GM21737 (cell line): ENCODE measurements around the gene PTPRJ.

Experiments used
- ATAC-seq: cut with Tn5 transposase; IDR thresholded peaks from one replicate; pipeline ENCODE4 v1.9.1; 2021; ENCODE audit warnings: mild to moderate bottlenecking, moderate library complexity; ENCODE audit not compliant: unreplicated experiment

The PTPRJ gene

DNA sequence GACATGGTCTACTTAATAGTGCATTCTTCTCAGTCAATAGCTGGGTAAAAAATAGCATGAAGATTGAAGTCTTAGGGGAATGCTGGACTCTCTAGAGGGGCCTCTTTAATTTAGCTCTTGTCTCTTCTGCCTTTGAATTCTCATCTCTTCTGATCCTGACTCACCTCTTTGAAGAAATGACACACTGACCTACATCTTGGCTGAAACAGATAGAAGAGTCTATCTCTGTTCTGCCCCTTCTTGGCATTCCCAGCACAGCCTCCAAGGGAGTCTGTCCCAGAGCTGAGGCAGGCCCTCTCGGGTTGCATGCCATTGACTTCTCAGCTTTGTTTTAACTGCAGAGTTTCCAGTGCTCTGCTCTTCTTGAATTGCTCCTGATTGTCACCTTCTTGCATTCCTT is 55.7 kb downstream of the PTPRJ start:
- no peak for ATAC-seq

DNA sequence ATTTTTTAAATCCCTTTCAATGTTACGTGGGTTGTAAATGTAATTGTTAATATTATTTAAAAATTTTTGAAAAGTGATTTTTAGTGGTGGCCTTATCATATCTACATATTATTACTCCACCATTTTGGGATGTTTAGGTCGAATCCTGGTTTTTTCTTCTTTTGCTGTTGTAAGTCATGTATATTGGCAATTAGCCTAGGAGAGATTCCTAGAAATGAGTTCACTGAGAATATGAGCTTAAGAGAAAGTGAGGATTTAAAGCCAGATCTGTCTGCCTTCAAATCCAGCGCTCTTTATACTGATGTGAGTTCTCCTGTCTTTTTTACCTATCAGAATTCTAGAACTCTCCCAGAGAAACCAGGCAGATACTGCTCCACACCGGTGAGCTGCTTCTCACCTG is 56.1 kb downstream of the PTPRJ start:
- no peak for ATAC-seq

DNA sequence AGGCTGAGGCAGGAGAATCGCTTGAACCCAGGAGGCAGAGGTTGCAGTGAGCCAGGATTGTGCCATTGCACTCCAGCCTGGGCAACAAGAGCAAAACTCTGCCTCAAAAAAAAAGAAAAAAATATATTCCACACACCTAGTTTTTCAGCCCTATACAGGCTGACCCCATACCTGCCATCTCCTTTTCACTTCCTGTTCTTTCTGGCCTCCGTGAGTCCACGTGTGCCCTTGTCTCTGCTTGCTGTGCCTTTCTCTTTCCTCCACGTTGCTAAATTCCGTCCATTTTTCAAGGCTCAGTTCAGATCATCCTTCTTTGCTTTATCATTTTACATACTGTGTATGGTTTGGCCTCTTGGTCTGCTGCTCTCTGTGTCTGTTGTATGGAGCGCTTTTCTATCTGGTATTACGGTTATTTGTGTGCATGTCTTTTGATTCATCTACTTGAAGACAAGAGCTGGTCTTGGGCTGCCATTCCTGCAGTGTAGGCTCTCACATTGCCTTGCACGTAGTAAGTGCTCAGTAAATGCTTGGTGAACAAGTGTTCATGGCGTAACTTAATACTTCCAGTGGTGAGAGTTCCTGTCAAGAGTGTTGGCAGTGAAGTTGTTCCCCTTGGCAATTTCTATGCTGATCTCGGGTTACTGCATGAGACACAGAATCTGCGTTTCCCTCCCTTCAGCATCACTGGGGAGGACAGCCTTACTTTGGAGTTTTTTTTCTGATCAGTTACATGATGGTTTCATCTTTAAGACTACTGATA is 57.5 kb downstream of the PTPRJ start:
- ATAC-seq, result no peak

DNA sequence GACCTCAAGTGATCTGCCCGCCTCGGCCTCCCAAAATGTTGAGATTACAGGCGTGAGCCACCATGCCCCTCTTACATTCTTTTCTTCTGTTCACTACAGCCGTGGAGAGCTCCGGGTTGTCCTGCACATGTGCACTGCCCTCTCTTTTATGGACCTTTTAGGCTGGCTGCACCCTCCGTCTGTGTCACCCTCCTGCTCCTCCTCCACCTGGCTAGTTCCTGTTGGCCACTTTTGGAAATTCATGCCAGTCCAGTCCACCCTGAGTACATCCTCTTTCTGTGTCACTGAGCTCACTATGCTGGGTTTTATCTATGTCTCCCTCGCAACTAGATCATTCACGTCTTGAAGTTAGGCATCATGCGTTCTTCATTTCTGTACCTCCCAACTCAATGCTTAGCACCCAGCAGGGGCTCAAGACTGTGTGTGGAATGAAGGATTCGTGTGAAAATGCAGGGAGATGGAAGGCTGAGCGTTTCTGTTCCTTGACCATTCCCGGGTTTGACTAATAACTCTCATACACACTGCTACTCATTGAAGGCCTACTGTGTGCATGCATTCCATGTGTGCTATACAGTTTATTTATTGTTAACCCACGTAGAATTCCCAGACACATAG is 60.6 kb downstream of the PTPRJ start:
- no peak for ATAC-seq

DNA sequence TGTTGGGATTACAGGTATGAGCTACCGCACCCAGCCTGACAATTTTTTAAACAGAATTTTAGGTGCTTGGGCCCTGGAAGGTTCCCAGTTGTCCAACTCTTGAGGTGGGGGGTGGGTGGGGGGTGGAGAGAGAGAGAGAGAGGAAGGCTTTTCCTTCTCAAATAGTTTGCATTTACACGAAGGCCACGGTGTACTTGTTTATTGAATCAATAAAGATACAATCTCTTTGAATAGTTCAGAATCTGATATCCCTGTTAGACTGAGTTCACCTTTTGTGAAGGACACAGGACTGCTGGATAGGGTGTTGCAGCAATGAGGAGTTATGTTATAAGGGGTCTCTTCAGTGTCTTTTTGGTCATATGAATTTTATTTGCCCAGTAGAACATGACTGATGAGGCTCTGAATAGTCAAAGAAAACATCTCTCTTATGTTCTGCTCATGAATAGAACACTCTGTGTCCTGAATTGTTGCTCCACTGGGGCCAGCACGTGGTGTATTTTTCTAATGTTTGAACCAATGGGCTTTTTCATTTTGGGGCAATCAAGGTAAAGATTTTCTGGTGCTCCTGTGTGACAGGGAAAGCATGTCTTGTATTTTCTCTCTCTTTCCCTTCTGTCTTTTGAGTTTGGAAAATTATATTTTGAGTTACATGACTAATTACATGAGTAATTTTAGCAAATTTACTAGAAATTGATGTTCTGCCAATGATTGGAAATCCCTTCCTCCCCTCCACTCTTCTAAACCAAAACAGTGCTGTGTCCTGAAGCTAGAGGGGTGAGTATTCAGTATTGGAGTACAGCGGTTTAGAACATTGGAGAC is 61.7 kb downstream of the PTPRJ start:
- no peak for ATAC-seq

DNA sequence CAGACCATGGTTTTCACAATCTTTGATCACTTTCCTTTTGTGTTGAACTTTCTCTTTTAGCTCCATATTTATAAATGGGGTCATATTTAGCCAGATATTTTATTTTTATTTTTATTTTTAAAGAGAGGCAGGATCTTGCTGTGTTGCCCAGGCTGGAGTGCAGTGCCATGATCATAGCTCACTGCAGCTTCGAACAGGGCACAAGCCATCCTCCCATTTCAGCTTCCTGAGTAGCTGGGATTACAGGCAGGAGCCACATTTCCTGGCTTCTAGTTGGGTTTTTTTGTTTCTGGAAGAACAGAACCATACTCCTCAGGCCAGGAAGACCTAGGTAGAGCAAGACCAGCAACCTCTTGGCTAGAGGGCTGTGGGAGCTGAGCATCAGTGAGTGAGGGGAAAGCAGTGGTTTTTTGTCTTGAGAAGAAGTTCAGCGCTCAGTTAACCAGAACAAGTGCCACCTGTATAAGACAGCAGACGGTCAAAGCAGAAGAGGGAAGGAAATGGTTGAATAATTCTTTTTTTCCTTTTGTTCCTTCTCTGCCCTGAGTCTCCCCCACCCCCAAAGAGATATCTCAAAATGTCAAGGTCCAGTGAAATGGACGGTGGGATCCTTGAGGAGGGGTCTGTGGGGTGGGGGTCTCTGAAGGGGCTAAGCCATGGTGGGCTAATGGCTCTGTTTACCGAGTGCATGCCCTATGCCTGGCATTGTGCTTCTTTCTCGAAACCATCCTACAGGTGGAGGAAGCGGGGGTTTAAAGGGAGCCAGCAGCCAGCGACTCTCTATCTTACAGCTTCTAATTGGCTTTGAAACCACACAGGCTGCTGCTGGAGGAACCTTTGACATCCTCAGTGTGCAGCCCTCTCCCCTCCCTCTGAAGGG is 63.0 kb downstream of the PTPRJ start:
- no peak for ATAC-seq

DNA sequence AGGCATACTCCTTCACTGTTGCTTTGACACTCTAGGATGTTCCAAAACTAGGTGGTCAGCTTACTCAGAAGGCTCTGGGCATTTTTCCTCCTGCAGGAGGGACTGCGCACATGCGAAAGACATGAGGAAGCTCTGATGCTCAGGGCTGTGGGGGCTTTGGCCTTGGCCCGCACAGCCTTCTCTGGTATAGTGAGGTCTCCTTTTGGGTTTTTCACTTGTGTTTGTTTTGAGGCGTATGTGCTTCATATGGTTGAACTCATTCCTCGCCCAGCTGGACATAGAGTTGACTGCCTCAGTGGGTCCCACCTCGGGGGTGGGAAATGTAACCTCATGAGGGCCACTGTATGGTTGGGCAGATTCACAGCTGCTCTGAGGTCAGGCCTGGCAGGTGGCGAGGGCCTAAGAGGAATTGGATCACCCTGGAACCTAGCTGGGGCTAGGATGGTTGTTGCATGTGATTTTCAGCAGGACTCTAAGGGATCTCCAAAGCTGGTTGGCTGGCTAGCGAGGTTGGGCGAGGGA is 63.7 kb downstream of the PTPRJ start:
- ATAC-seq, result no peak

DNA sequence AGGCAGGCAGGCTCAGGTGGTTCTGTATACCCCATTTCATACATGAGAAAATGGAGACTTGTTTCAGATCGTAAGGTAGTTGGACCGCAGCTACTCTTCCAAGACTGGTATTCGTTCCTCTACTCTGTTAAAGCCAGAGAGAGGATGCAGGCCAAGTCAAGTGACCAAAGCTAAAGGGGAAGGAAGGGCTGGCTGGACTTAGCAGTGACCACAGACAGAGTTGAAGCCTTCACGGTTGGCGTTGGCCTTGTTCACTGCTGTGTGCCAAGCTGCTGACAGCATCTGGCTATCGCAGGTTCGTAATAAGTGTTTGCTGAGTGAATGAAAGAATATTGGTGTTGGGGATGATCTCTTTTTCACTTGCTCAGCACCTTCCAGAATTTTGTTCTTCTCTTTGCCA is 64.2 kb downstream of the PTPRJ start:
- ATAC-seq, result no peak

DNA sequence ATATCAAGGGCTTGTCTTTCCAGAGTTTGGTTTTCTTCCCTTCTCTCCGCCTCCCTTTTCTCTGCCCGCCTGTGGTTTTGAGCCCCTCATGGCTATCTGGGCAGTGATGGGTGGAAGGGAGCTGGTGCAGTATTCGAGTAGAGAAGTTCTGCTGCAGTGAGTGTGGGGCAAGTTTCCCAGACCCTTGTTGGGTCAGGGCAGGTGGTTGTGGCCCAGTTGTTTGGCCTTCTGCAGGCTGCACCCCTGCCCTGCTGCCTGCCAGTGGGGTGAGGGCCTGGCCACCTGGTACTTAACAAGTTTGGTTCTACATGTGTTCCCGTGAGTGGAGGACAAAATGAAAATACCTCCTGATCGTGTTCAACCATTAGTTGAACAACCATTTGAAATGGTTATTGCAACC is 65.2 kb downstream of the PTPRJ start:
- no peak for ATAC-seq

DNA sequence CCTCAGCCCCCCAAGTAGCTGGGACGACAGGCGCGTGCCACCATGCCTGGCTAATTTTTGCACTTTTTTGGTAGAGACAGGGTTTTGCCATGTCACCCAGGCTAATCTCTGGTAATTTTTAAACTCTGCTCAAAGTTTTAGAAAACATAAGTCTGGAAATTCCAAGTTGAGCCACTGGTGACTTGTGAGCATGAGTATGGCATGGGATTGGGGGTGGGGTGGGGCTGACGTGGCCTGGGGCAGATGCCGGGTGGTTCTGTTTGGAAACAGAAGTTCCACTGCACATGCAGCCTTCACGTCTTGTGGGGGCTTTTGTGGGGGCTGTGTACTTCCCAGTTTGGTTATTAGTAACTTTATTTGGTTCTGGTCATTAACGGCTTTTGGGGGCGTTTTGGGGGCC is 67.3 kb downstream of the PTPRJ start:
- no peak for ATAC-seq

DNA sequence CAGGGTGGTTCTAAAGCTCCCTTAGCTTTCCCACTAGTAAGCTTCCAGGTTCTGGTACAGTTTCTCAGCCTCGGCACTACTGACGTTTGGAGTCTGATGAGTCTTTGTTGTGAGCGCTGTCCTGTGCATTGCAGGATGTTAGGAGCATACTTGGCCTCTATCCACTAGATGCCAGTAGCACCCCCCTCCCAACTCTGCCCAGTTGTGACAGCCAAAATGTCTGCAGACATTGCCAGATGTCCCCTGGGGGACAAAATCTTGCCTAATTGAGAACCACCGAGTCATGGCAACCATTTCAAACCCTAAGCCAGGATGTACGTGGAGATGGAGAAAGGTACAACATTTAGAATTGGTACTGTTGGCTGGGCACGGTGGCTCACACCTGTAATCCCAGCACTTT is 68.7 kb downstream of the PTPRJ start:
- no peak for ATAC-seq

DNA sequence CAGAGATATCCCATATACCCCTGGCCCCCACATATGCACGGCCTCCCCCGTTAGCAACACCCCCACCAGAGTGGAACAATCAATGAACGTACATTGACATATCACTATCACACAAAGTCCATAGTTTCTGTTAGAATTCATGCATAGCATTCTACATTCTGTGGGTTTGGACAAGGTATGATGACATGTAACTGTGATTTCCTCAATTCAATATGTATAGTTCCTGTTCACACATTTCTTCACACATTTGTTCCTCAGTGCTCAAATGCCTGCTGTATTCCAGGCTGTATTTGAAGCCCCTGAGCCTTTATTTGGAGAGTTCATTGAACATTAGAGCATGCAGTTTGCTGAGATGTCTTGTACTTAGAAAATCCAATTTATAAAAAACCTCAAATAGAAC is 69.9 kb downstream of the PTPRJ start:
- no peak for ATAC-seq

DNA sequence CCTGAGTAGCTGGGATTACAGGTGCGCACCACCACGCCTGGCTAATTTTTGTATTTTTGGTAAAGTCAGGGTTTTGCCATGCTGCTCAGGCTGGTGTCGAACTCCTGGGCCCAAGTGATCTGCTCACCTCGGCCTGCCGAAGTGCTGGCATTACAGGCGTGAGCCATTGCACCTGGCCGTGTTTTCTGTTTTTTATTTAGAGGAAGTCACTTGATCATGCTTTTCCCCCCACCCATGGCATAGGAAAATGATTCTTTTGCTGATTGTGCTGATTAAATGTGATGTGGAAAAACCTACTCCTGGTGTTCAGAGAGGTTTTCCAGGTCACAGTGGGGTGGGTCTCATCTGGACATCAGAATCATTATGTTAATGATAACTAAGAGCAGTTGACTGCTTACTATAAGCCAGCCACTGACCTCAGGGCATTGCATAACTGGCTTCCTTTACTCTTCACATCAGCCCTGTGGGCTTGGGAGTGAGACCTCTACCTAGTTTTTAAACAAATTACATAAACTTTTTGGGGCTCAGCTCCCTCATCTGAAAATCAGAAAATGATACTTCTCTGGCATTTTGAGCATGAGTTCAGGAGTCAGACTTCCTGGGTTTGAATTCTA is 71.0 kb downstream of the PTPRJ start:
- ATAC-seq, result no peak

DNA sequence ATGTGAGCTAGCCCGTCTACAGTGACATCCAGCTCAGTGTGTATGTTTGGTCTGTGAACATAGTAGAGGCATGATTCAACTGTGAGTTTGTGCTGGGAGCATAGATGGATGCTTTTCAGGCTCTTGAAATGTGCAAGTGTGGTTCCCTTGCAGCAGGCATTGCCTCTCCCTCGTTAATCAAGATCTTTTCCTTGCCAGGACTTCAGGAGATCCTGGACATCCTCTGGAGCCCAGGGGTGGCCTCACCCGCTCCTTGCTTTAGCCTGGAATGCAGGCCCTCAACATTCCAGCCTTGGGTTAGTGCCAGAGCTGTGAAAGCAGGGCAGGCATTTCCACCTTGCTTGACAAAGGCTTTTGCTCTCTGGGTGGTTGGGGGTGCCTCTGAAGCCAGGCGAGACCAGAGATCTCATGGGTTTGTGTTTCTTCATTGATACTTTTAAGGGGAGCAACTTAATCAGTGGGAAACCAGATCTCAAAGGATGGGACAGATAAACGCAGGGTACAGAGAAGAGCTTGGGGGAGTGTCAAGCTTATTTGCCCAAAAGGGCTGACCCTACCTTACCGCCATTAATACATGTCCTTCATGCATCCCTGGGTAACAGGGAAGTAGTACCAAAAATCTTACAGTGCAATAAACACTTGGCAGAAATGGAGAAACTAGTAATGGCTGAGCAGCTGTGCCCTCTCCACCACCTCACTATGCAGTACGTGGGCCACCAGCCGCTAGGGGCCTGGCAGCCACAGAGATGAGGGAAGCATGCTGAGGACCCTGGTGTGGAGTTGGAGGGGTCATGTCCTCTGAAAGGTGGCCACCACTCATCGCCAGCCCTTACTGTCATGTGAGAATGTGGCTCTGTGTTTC is 72.1 kb downstream of the PTPRJ start:
- ATAC-seq, result no peak

DNA sequence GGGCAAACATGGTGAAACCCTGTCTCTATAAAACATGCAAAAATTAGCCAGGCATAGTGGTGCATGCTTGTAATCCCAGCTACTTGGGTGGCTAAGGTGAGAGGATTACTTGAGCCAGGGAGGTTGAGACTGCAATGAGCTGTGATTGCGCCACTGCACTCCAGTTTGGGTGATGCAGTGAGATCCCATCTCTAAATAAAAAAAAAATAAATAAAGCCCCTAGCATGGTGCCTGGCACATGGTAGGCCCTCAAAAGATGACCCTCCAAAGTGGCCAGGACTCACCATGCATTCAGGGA is 74.6 kb downstream of the PTPRJ start:
- no peak for ATAC-seq

DNA sequence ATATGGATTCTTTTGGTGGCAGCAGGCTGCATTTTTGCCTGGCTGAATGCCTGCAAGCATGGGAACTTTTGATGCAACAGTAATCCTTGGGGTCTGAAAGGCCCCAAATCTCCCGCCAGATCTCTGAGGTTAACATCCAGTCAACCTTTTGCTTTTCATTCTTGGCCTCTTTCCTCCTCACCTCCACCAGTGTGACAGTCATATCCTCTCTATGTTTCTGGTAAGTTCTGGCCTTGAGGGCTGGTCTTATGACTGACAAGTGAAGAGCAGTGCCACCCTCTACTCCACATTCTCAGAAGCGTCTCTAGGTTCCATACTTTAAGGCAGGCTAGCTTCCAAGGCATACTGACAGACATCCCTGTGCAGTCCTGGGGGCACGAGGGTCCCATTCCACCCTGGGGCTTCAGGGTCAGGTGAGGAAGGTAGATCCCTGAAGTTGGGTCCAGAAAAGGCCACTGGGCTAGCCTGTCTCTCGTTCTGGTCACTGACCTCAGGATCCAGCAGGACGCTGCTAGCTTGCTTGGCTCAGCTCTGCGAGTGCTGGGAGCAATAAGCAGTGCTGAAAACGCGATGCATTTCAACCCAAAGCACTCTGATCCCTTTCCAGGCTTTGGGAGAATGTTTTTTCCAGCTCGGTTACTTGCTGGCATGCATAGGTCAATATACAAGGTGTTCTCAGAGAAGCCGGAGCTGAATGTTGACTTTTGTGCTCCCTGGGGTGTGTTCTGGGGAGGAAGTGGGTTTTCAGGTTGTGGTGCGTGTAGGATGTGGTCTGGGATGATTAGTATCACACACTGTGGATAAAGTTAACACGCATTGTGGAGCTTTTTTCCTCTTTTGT is 75.2 kb downstream of the PTPRJ start:
- no peak for ATAC-seq

DNA sequence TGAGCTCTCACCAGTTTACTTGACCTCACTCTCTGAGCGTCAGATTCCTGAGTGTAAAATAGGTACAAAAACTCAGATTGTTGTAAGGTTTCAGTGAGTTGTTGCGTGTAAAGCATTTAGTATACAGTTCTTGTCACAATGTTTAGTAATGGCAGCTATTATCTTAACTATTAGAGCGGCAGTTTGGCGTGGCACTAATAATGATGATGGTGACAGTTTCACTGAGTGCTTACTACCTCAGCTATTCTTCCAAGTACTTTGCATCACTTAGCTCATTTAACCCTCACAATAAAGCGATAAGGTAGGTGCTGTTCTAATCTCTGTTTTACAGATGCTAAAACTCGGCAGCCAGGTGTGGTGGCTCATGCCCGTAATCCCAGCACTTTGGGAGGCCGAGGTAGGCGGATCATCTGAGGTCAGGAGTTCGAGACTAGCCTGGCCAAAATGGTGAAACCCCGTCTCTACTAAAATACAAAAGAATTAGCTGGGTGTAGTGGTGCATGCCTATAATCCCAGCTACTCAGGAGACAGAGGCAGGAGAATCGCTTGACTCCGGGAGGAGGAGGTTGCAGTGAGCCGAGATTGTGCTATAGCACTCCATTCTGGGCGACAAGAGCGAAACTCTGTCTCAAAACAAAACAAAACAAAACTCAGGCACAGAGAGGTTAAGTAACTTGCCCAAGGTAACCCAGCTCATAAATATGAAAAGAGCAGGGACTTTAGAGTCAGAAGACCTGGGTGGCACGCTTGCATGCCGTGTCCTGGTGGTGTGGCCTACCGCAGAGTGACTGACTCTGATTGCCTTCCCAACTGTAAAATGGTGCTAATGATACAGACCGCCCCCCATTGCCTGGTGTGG is 76.2 kb downstream of the PTPRJ start:
- ATAC-seq, result no peak

DNA sequence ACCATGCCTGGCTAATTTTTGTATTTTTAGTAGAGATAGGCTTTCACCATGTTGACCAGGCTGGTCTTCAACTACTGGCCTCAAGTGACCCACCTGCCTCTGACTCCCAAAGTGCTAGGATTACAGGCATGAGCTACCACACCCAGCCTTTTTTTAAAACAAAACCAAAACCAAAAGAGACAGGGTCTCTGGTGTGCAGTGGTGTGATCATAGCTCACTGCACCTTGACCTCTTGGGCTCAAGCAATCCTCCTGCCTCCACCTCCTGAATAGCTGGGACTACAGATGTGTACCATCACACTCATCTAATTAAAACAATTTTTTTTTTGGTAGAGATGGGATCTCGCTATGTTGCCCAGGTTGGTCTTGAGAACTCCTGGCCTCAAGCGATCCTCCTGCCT is 77.7 kb downstream of the PTPRJ start:
- no peak for ATAC-seq
